Kidney (tissue), 14 donors: ENCODE results near the gene EVI5. TPM values are rescaled to one million over a fixed set of nuclear protein-coding genes. Genes with fewer than 3 reads are reported as not detected.

Experiments
- DNase-seq, 5 donors: peaks; one replicate each; pipeline ENCODE4 v3.0.0-alpha.2; 2013 to 2020
- FAIRE-seq: peaks from 2 replicates; lab custom pipeline; 2012; peaks lifted over from hg19 to GRCh38; lab: Jason Lieb, UNC
- H3K27ac ChIP-seq, 2 donors: one replicate each; pipeline ENCODE4 v1.7.0; 2013; ENCODE audit warnings: low read depth in 2 of 2, low read length in 2 of 2, inconsistent platforms in 1 of 2
- H3K27me3 ChIP-seq: one replicate; pipeline ENCODE4 v1.7.1; 2013; ENCODE audit warnings: low read length, inconsistent platforms; ENCODE audit not compliant: control insufficient read depth, insufficient read depth
- H3K36me3 ChIP-seq, 3 donors: one replicate each; pipeline versions ENCODE4 v1.7.0 to v1.7.1; 2013; ENCODE audit warnings: low read length in 3 of 3, control low read depth in 1 of 3, inconsistent platforms in 1 of 3; ENCODE audit not compliant: insufficient read depth in 3 of 3, control insufficient read depth in 2 of 3
- H3K4me1 ChIP-seq, 3 donors: one replicate each; pipeline versions ENCODE4 v1.7.0 to v1.7.1; 2013; ENCODE audit warnings: low read length in 3 of 3, inconsistent platforms in 1 of 3, low read depth in 1 of 3; ENCODE audit not compliant: control insufficient read depth in 2 of 3, insufficient read depth in 2 of 3
- H3K4me3 ChIP-seq, 3 donors: one replicate each; pipeline versions ENCODE4 v1.7.0 to v1.8.1; 2013; ENCODE audit warnings: low read length in 3 of 3, control low read depth in 1 of 3, inconsistent platforms in 1 of 3
- H3K9ac ChIP-seq, 3 donors: one replicate each; pipeline versions ENCODE4 v1.7.0 to v1.7.1; 2013; ENCODE audit warnings: low read length in 3 of 3, control low read depth in 1 of 3, inconsistent platforms in 1 of 3
- H3K9me3 ChIP-seq, 3 donors: one replicate each; pipeline versions ENCODE4 v1.7.0 to v1.7.1; 2013; ENCODE audit warnings: low read length in 3 of 3, control low read depth in 1 of 3, inconsistent platforms in 1 of 3; ENCODE audit not compliant: control insufficient read depth in 2 of 3, insufficient read depth in 1 of 3
- intact Hi-C: fragments of 100-400 bp; cut with DNase I; formaldehyde crosslinking; loops from one replicate; pipeline ENCODE4 v1.11.1; 2022
- polyA plus RNA-seq: library from polyadenylated mRNA; stranded (reverse); fragments of 350-450 nt; fragmentation: Illumina TruSeq; extraction: RNeasy Lipid Tissue Mini Kit (QIAGEN cat#74804); gene quantifications from one replicate; pipeline ENCODE4 v1.2.3, GENCODE V29; 2014; ENCODE audit warnings: low read depth, low replicate concordance; ENCODE audit not compliant: insufficient read depth
- total RNA-seq: library from RNA; stranded (reverse); fragmentation: NEBNext Ultra II Directional; extraction: Animal tissue kit (Norgen Biotek cat#: 25700); gene quantifications from one replicate; pipeline ENCODE4 v1.2.1, GENCODE V29; 2021
- TF ChIP-seq, protein P1 (sequence below): IDR thresholded peaks from 3 replicates; pipeline ENCODE4 v1.5.1; 2012; ENCODE audit warnings: mild to moderate bottlenecking, moderate library complexity, borderline replicate concordance; ENCODE audit not compliant: insufficient read depth; ENCODE audit errors: extremely low read depth
- donor health status: control.
- donor health status: control.
- donor health status: control.
- donor health status: control.
- donor health status: control.
- donor health status: DM: yes; HTN: yes; CAD: no.
- donor health status: Normal renal cell carcinoma (clear cell type).

The EVI5 gene
- total and polyA plus RNA-seq, 2 donors from 2014 or later: 3.6 to 36.5 TPM

DNA sequence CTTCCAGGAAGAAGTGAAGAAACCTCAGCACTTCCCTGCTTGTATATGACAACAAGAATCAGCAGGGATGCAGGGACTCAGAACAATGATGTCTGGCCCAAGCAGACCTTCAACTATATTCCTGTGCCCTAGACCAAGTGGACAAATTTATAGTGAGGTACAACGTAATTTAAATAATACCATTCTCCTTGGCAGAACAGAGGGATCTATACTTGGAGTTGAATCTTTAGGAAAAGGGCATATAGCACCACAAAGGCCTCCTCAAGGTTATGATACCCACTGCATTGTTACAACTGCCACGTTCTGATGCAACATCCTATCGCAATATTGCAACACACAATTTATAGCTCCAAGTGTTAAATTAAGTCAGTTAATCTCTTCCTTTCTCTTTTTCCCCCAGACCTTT, 269.1 kb downstream of the EVI5 start:
- H3K27me3 ChIP-seq: no peaks in the 10 kb centered on the region
- FAIRE-seq: no peak
- no peaks in the 10 kb centered on the region for H3K36me3 ChIP-seq
- TF ChIP-seq, protein P1, sequence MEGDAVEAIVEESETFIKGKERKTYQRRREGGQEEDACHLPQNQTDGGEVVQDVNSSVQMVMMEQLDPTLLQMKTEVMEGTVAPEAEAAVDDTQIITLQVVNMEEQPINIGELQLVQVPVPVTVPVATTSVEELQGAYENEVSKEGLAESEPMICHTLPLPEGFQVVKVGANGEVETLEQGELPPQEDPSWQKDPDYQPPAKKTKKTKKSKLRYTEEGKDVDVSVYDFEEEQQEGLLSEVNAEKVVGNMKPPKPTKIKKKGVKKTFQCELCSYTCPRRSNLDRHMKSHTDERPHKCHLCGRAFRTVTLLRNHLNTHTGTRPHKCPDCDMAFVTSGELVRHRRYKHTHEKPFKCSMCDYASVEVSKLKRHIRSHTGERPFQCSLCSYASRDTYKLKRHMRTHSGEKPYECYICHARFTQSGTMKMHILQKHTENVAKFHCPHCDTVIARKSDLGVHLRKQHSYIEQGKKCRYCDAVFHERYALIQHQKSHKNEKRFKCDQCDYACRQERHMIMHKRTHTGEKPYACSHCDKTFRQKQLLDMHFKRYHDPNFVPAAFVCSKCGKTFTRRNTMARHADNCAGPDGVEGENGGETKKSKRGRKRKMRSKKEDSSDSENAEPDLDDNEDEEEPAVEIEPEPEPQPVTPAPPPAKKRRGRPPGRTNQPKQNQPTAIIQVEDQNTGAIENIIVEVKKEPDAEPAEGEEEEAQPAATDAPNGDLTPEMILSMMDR: no peak
- no peak overlapping the region for H3K27ac ChIP-seq
- H3K4me3 ChIP-seq: no peak overlapping the region
- no peaks in the 10 kb centered on the region for H3K4me1 ChIP-seq
- no peaks in the 10 kb centered on the region for H3K9me3 ChIP-seq
- H3K9ac ChIP-seq: no peak overlapping the region
- DNase-seq: no peak
- intact Hi-C loops: no loop called here

DNA sequence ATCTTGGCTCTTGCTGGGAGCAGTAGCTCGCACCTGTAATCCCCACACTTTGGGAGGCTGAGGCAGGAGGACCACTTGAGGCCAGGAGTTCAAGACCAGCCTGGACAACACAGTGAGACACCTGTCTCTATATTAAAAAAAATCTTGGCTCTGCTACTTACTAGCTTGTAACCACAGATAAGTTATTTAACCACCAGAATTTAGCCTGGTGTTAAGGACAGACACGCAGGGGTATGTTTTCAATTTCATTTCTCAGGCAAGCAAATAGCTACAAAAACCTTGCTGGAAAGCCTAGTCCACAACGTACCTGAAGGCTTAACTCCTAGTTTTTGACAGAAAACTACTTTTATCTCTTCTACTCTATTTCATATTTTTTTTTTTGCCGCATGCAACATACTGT, 273.4 kb downstream of the EVI5 start:
- Histone ChIP-seq H3K27ac (no peak overlapping the region), H3K27me3 (no peaks in the 10 kb centered on the region), H3K4me3 (no peak overlapping the region), H3K4me1 (no peaks in the 10 kb centered on the region), H3K9ac (no peak overlapping the region), H3K36me3 (no peaks in the 10 kb centered on the region), H3K9me3 (no peaks in the 10 kb centered on the region)
- TF ChIP-seq, protein P1: no peak
- FAIRE-seq (no peak), DNase-seq (no peak)
- intact Hi-C loops: no loop called here

DNA sequence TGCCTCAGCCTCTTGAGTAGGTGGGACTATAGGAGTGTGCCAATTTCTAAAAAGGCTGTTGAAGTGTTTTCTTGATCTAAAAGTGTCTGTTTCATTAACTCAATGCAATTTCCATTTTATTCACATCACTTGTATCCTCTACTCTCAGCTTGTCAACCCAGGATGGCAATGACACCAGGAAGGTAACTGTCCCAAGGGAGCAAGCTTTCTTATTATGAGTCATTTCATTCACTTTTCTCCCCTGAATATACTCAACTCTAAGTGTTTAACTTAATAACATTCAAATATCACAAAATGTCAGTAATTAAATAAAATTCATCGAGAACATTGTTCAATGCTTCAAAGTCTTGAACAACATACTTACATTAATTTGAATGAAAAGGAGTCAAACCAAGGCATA, 275.3 kb downstream of the EVI5 start:
- Histone ChIP-seq H3K27ac (no peak overlapping the region), H3K9me3 (no peaks in the 10 kb centered on the region), H3K36me3 (no peaks in the 10 kb centered on the region), H3K4me1 (no peaks in the 10 kb centered on the region), H3K9ac (no peak overlapping the region), H3K4me3 (no peak overlapping the region), H3K27me3 (no peaks in the 10 kb centered on the region)
- intact Hi-C loops: no loop called here
- FAIRE-seq: no peak
- DNase-seq: no peak
- TF ChIP-seq, protein P1: no peak

DNA sequence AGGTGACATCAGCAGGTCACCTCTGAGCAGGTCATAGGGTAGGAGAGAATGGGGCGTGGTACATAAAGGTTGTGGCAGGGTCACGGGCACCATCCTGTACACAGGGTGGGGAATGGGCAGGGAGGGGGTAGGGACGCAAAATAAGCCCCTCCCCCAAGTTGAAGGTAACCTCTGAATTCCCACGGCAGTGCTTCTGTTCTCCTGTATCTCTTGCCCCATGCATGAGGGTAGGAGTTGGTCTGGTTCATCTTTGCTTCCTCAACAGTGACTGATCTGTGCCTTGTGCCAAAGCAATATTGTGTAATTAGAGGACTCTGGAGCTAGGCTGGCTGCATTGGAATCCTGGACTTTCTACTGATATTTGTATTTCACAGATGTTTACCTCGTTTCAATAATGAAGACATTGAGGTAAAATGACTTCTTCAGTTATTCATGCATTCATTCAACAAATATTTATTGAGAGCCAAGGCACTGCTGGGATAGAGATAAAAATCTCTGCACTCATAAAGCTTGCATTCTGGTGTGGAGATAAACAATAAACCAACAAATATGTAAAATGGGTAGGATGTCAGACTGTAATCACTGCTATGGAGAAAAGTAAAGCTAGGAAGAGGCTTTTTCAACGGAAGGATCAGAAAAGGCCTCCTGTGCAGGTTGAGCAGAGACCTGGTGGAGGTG, 279.8 kb downstream of the EVI5 start:
- FAIRE-seq (no peak), DNase-seq (no peak)
- intact Hi-C loops: no loop called here
- no peak overlapping the region for H3K9ac ChIP-seq
- H3K36me3 ChIP-seq: no peaks in the 10 kb centered on the region
- TF ChIP-seq, protein P1: no peak
- no peaks in the 10 kb centered on the region for H3K27me3 ChIP-seq
- H3K27ac ChIP-seq: no peak overlapping the region
- H3K4me1 ChIP-seq: no peaks in the 10 kb centered on the region
- H3K9me3 ChIP-seq: no peaks in the 10 kb centered on the region
- no peak overlapping the region for H3K4me3 ChIP-seq
